WTC11 (cell line): ENCODE results near the gene ETV6.

Experiments
- CTCF ChIP-seq: fragments of 200-600 bp; IDR thresholded peaks from 2 replicates; pipeline ENCODE4 v1.8.0; 2022; ENCODE audit warnings: antibody characterized with exemption
- ETV6 ChIP-seq: sonication (generic); formaldehyde crosslinking; IDR thresholded peaks from 2 replicates; pipeline ENCODE4 v1.8.1; 2022; ENCODE audit warnings: mild to moderate bottlenecking, missing genetic modification reagents
- GRHL2 ChIP-seq: fragments of 250-450 bp; sonication (Bioruptor Pico); IDR thresholded peaks from 2 replicates; pipeline ENCODE4 v1.8.0; 2022; ENCODE audit warnings: mild to moderate bottlenecking, moderate library complexity; ENCODE audit not compliant: insufficient replicate concordance, severe bottlenecking
- JUN ChIP-seq: sonication (generic); formaldehyde crosslinking; IDR thresholded peaks from 2 replicates; pipeline ENCODE4 v1.8.0; 2023; ENCODE audit warnings: mild to moderate bottlenecking, missing genetic modification reagents
- KAT7 ChIP-seq: sonication (generic); formaldehyde crosslinking; IDR thresholded peaks from 2 replicates; pipeline ENCODE4 v1.8.1; 2023; ENCODE audit warnings: missing genetic modification reagents, mild to moderate bottlenecking, borderline replicate concordance
- TF ChIP-seq, protein P1 (sequence below): sonication (generic); formaldehyde crosslinking; IDR thresholded peaks from 2 replicates; pipeline ENCODE4 v1.8.0; 2022; ENCODE audit warnings: mild to moderate bottlenecking, missing genetic modification reagents

- TF ChIP-seq CTCF (no peak), JUN (CRISPR knock-in tag) (no peak), KAT7 (CRISPR knock-in tag) (no peak), ETV6 (no peak), GRHL2 (CRISPR knock-in tag) (no peak)
- TF ChIP-seq, protein P1, sequence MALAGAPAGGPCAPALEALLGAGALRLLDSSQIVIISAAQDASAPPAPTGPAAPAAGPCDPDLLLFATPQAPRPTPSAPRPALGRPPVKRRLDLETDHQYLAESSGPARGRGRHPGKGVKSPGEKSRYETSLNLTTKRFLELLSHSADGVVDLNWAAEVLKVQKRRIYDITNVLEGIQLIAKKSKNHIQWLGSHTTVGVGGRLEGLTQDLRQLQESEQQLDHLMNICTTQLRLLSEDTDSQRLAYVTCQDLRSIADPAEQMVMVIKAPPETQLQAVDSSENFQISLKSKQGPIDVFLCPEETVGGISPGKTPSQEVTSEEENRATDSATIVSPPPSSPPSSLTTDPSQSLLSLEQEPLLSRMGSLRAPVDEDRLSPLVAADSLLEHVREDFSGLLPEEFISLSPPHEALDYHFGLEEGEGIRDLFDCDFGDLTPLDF (CRISPR knock-in tag) = no peak
Observed at GRCh38 chr12:11865824-11866223, 216.3 kb downstream of the ETV6 start.
